H1 (cell line): ENCODE results near the gene TTC8. TPM values are rescaled to one million over a fixed set of nuclear protein-coding genes. Genes with fewer than 3 reads are reported as not detected.

Experiments used
- CTCF ChIA-PET: fragments of 300-600 bp; sonication (Branson Sonifier 250); formaldehyde crosslinking; loops from one replicate; lab custom pipeline; 2021; ENCODE audit not compliant: partially characterized antibody; lab: Charles Lee
- POLR2A ChIA-PET: fragments of 300-600 bp; sonication (Branson Sonifier 250); formaldehyde crosslinking; loops from one replicate; lab custom pipeline; 2021; ENCODE audit warnings: inconsistent platforms; ENCODE audit not compliant: partially characterized antibody; lab: Charles Lee
- DNase-seq, 2 experiments: peaks; one replicate each; pipeline versions ENCODE4 v3.0.0 to v3.0.0-alpha.2; 2010 to 2022; ENCODE audit warnings: low spot score in 2 of 2, low read depth in 1 of 2, mixed read lengths in 1 of 2
- FAIRE-seq: peaks from 2 replicates; lab custom pipeline; 2011; peaks lifted over from hg19 to GRCh38; lab: Jason Lieb, UNC
- H2AFZ ChIP-seq: 2 replicates; pipeline ENCODE4 v1.8.1; 2012; ENCODE audit warnings: low read length, inconsistent platforms
- H2AK5ac ChIP-seq: 2 replicates; pipeline ENCODE4 v1.6.1; 2013; ENCODE audit warnings: low read depth, low read length
- H2BK120ac ChIP-seq: replicated peaks from 2 replicates; pipeline ENCODE3; 2013; ENCODE audit warnings: low read depth, low read length, inconsistent platforms
- H2BK12ac ChIP-seq: 2 replicates; pipeline ENCODE4 v1.6.1; 2013; ENCODE audit warnings: low read depth, low read length
- H2BK15ac ChIP-seq: 2 replicates; pipeline ENCODE4 v1.6.1; 2013; ENCODE audit warnings: low read length
- H2BK20ac ChIP-seq: 2 replicates; pipeline ENCODE4 v1.6.1; 2013; ENCODE audit warnings: low read length
- H2BK5ac ChIP-seq: 2 replicates; pipeline ENCODE4 v1.6.1; 2013; ENCODE audit warnings: low read depth, low read length
- H3K14ac ChIP-seq: 2 replicates; pipeline ENCODE4 v1.6.1; 2013; ENCODE audit warnings: inconsistent platforms; ENCODE audit not compliant: insufficient read length
- H3K18ac ChIP-seq: 2 replicates; pipeline ENCODE4 v1.6.1; 2013; ENCODE audit warnings: low read length; ENCODE audit errors: extremely low read depth
- H3K23ac ChIP-seq: 2 replicates; pipeline ENCODE4 v1.6.1; 2013; ENCODE audit warnings: inconsistent platforms; ENCODE audit not compliant: insufficient read length
- H3K23me2 ChIP-seq: 2 replicates; pipeline ENCODE4 v1.6.1; 2013; ENCODE audit warnings: low read depth, low read length
- H3K27ac ChIP-seq: 2 replicates; pipeline ENCODE4 v1.6.1; 2011; ENCODE audit warnings: low read depth, low read length, inconsistent platforms
- H3K27me3 ChIP-seq, 4 experiments: replicated peaks in 1 of 4; 1 replicate in 1 of 4; 2 replicates in 3 of 4; pipeline versions ENCODE4 v1.6.1 to v1.8.1; 2011 to 2013; ENCODE audit warnings: low read length in 3 of 4, mild to moderate bottlenecking in 3 of 4, inconsistent platforms in 2 of 4, mixed read lengths in 2 of 4, moderate library complexity in 1 of 4; ENCODE audit not compliant: control insufficient read depth in 3 of 4, insufficient read depth in 3 of 4; ENCODE audit errors: extremely low read depth in 1 of 4
- H3K36me3 ChIP-seq, 4 experiments: 2 replicates each; pipeline versions ENCODE4 v1.6.1 to v1.8.1; 2011 to 2013; ENCODE audit warnings: mild to moderate bottlenecking in 4 of 4, low read length in 3 of 4, moderate library complexity in 2 of 4, control low read depth in 1 of 4, inconsistent platforms in 1 of 4; ENCODE audit not compliant: insufficient read depth in 4 of 4, control insufficient read depth in 2 of 4
- H3K4ac ChIP-seq: replicated peaks from 2 replicates; pipeline ENCODE3; 2013; ENCODE audit warnings: low read length, low read depth, mixed read lengths, inconsistent platforms; ENCODE audit not compliant: insufficient read length
- H3K4me1 ChIP-seq, 4 experiments: replicated peaks in 1 of 4; 1 replicate in 1 of 4; 2 replicates in 3 of 4; pipeline versions ENCODE4 v1.6.1 to v1.8.1; 2011 to 2013; ENCODE audit warnings: low read length in 3 of 4, inconsistent platforms in 2 of 4, mixed read lengths in 1 of 4; ENCODE audit not compliant: insufficient read depth in 4 of 4, control insufficient read depth in 3 of 4
- H3K4me2 ChIP-seq, 2 experiments: 2 replicates each; pipeline versions ENCODE4 v1.6.1 to v1.8.1; 2011 to 2013; ENCODE audit warnings: low read depth in 2 of 2, low read length in 2 of 2, control low read depth in 1 of 2, inconsistent platforms in 1 of 2, mild to moderate bottlenecking in 1 of 2; ENCODE audit not compliant: insufficient read depth in 1 of 2
- H3K4me3 ChIP-seq, 4 experiments: fragments of 200-600, 300-600 bp in 1 of 4; sonication (generic), shearing (Covaris generic), sonication (Bioruptor Twin) in 1 of 4; 2 replicates each; pipeline versions ENCODE4 v1.5.1 to v1.8.1; 2011 to 2016; ENCODE audit warnings: low read length in 4 of 4, low read depth in 3 of 4, control low read depth in 2 of 4, inconsistent platforms in 2 of 4, mild to moderate bottlenecking in 2 of 4, mixed read lengths in 1 of 4, moderate library complexity in 1 of 4; ENCODE audit not compliant: insufficient read depth in 2 of 4; ENCODE audit errors: extremely low read depth in 1 of 4
- H3K56ac ChIP-seq: replicated peaks from 2 replicates; pipeline ENCODE3; 2013; ENCODE audit warnings: low read depth, mild to moderate bottlenecking, mixed read lengths, low read length, inconsistent platforms; ENCODE audit not compliant: insufficient read length
- H3K79me1 ChIP-seq: 2 replicates; pipeline ENCODE4 v1.6.1; 2013; ENCODE audit warnings: low read depth, low read length, control low read depth
- H3K79me2 ChIP-seq, 2 experiments: 2 replicates each; pipeline versions ENCODE4 v1.6.1 to v1.8.1; 2012 to 2013; ENCODE audit warnings: low read length in 2 of 2, mild to moderate bottlenecking in 2 of 2, inconsistent platforms in 1 of 2; ENCODE audit not compliant: insufficient read depth in 2 of 2, control insufficient read depth in 1 of 2
- H3K9ac ChIP-seq, 4 experiments: replicated peaks in 1 of 4; 1 replicate in 1 of 4; 2 replicates in 3 of 4; pipeline versions ENCODE4 v1.6.1 to v1.8.1; 2011 to 2013; ENCODE audit warnings: low read depth in 3 of 4, low read length in 3 of 4, control low read depth in 2 of 4, mild to moderate bottlenecking in 2 of 4, moderate library complexity in 2 of 4, inconsistent platforms in 1 of 4; ENCODE audit errors: extremely low read depth in 1 of 4
- H3K9me3 ChIP-seq, 2 experiments: 2 replicates each; pipeline versions ENCODE4 v1.6.1 to v1.8.1; 2012 to 2013; ENCODE audit warnings: mild to moderate bottlenecking in 2 of 2, moderate library complexity in 2 of 2, control low read depth in 1 of 2, inconsistent platforms in 1 of 2, low read depth in 1 of 2, low read length in 1 of 2, mixed read lengths in 1 of 2; ENCODE audit not compliant: insufficient read depth in 2 of 2
- H4K20me1 ChIP-seq, 2 experiments: replicated peaks in 1 of 2; 2 replicates each; pipeline versions ENCODE3 to v1.8.1; 2011 to 2013; ENCODE audit warnings: inconsistent platforms in 2 of 2, low read length in 2 of 2, mild to moderate bottlenecking in 1 of 2; ENCODE audit not compliant: insufficient read depth in 2 of 2, control insufficient read depth in 1 of 2
- H4K5ac ChIP-seq: 2 replicates; pipeline ENCODE4 v1.6.1; 2013; ENCODE audit warnings: low read length, low read depth, mixed read lengths, inconsistent platforms; ENCODE audit not compliant: insufficient read length
- H4K8ac ChIP-seq: 2 replicates; pipeline ENCODE4 v1.8.0; 2013; ENCODE audit warnings: mild to moderate bottlenecking, moderate library complexity, low read length, inconsistent platforms; ENCODE audit not compliant: insufficient read depth; ENCODE audit errors: extremely low read depth
- H4K91ac ChIP-seq: replicated peaks from 2 replicates; pipeline ENCODE3; 2013; ENCODE audit warnings: low read length, mixed read lengths, inconsistent platforms; ENCODE audit not compliant: insufficient read length
- BRCA1 ChIP-seq: IDR thresholded peaks from 2 replicates; pipeline ENCODE4 v1.6.1; 2012; ENCODE audit warnings: low read depth, low read length, improper control_type of control experiment
- CEBPB ChIP-seq: IDR thresholded peaks from 2 replicates; pipeline ENCODE4 v1.6.1; 2012; ENCODE audit warnings: low read depth, low read length
- SIX5 ChIP-seq: IDR thresholded peaks from 2 replicates; pipeline ENCODE4 v1.6.1; 2011; ENCODE audit warnings: mild to moderate bottlenecking, low read depth, low read length
- WGBS, 2 experiments: shearing (Covaris generic) in 1 of 2; methylation state at CpG; one replicate each; pipeline versions ENCODE4 v1.1.6 to v1.1.7; 2013 to 2015; ENCODE audit warnings: low lambda C conversion rate in 2 of 2, mixed read lengths in 2 of 2, inconsistent platforms in 1 of 2, low coverage in 1 of 2, missing lambda C conversion rate in 1 of 2; ENCODE audit not compliant: insufficient replicate concordance in 2 of 2, insufficient coverage in 1 of 2, insufficient read length in 1 of 2; ENCODE audit errors: extremely low coverage in 1 of 2, missing lambda C conversion rate in 1 of 2; 5-methylcytosine and 5-hydroxymethylcytosine counted together
- polyA plus RNA-seq, 7 experiments: library from polyadenylated mRNA; depleted of rRNA in 3 of 7; stranded (reverse) in 5 of 7; unstranded in 2 of 7; fragments of >200 nt in 5 of 7; fragments of 200-250 nt in 2 of 7; gene quantifications; 1 replicate in 5 of 7; 2 replicates in 1 of 7; 4 replicates in 1 of 7; pipeline versions ENCODE4 v1.2.1 to v1.2.3, GENCODE V29; 2011 to 2013; ENCODE audit warnings: missing spikeins in 2 of 7, mixed read lengths in 2 of 7
- total RNA-seq: library from RNA; stranded (reverse); fragmentation: NEBNext Ultra II Directional; extraction: Animal tissue kit (Norgen Biotek cat#: 25700); gene quantifications from 2 replicates; pipeline ENCODE4 v1.2.1, GENCODE V29; 2021
- TF ChIP-seq, protein P1 (sequence below): IDR thresholded peaks from 2 replicates; pipeline ENCODE4 v1.6.1; 2011; ENCODE audit warnings: low read depth, mild to moderate bottlenecking, low read length; ENCODE audit not compliant: insufficient read depth

The TTC8 gene
- total and polyA plus RNA-seq, 2 of the 8 experiments (the other 6 are each of a cell fraction or from before 2014, with no cell fraction given), result 13.1 to 13.5 TPM

DNA sequence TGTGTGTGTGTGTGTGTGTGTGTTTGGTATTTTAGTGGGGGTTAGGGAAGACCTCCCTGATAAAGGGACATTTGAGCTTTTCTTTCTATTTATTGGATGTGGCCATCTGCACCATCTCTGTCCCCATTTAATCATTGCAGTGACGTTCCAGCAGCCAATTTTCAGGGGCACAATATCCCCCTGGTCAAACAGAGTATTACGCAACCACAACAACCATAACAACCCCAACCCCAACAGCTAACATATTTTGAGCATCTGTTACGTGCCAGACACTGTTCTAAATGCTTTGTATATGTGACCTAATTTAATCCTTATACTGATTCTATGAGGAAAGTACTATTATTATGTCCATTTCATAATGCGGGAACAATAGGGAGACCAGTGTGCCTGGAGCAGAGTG is 87.4 kb downstream of the TTC8 start:
- no peak overlapping the region for H4K5ac ChIP-seq
- H3K4me1 ChIP-seq, result no peaks in the 10 kb centered on the region
- no peaks in the 10 kb centered on the region for H3K36me3 ChIP-seq
- no peak overlapping the region for H3K56ac ChIP-seq
- no peaks in the 10 kb centered on the region for H3K27me3 ChIP-seq
- H3K79me2 ChIP-seq, result no peaks in the 10 kb centered on the region
- no peaks in the 10 kb centered on the region for H3K79me1 ChIP-seq
- H2BK5ac ChIP-seq, result no peak overlapping the region
- DNase-seq, result no peak
- no peak overlapping the region for H4K8ac ChIP-seq
- no peaks in the 10 kb centered on the region for H3K23me2 ChIP-seq
- no peak for FAIRE-seq
- ChIA-PET CTCF (interaction anchor here (1.0 kb wide), 1 partner anchor 244 kb away, joined by 4 read pairs; no protein-coding TSS in a partner anchor), POLR2A (no interaction called here)
- H3K9ac ChIP-seq, result no peak overlapping the region
- no peak overlapping the region for H3K23ac ChIP-seq
- H2BK12ac ChIP-seq, result no peak overlapping the region
- no peak overlapping the region for H3K18ac ChIP-seq
- H2BK120ac ChIP-seq, result no peak overlapping the region
- no peaks in the 10 kb centered on the region for H4K20me1 ChIP-seq
- peaks cover 0 to 4% of the 10 kb centered on the region in 2 experiments; a peak in 1 of 4 replicates for H3K9me3 ChIP-seq
- H2BK20ac ChIP-seq, result no peak overlapping the region
- H2AK5ac ChIP-seq, result no peak overlapping the region
- no peak overlapping the region for H3K14ac ChIP-seq
- H2AFZ ChIP-seq, result no peak overlapping the region
- 91% methylated on average over 4 of the region's 4 CpGs; no CpG with 5 or more reads in 1 of the 2 experiments for WGBS, 2 experiments
- H2BK15ac ChIP-seq, result no peak overlapping the region
- TF ChIP-seq BRCA1 (no peak), SIX5 (no peak), CEBPB (peak; percentile 62; the same call in 1 of the 2 replicates)
- TF ChIP-seq, protein P1, sequence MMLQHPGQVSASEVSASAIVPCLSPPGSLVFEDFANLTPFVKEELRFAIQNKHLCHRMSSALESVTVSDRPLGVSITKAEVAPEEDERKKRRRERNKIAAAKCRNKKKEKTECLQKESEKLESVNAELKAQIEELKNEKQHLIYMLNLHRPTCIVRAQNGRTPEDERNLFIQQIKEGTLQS, result no peak
- H3K27ac ChIP-seq, result no peak overlapping the region
- no peak overlapping the region for H3K4me2 ChIP-seq
- no peak overlapping the region for H3K4me3 ChIP-seq
- H3K4ac ChIP-seq, result no peak overlapping the region
- H4K91ac ChIP-seq, result no peak overlapping the region
